HG03159 (cell line): ENCODE measurements around the gene ZNF575.
A peak's percentile ranks its signal among the peaks of the same experiment; 100 is the strongest.
"Not testable (repeated sequence)": the region's sequence is repeated elsewhere in the genome, so short reads cannot be mapped to it uniquely, and the experiment has no call there.

Experiments
- ATAC-seq: cut with Tn5 transposase; IDR thresholded peaks from one replicate; pipeline ENCODE4 v1.9.1; 2021; ENCODE audit warnings: mild to moderate bottlenecking, moderate library complexity; ENCODE audit not compliant: unreplicated experiment

Gene ZNF575

GRCh38 chr19:43510713-43511112 is 22.3 kb upstream of the ZNF575 start:
- no peak for ATAC-seq

- no peak for ATAC-seq
Measured at GRCh38 chr19:43511324-43511723, 21.7 kb upstream of the ZNF575 start.

- not testable (repeated sequence) for ATAC-seq
Measured at GRCh38 chr19:43512399-43512798, 20.6 kb upstream of the ZNF575 start.

GRCh38 chr19:43518051-43518450 is 14.9 kb upstream of the ZNF575 start:
- no peak for ATAC-seq

GRCh38 chr19:43519436-43520088 is 13.4 kb upstream of the ZNF575 start:
- no peak for ATAC-seq

- ATAC-seq = no peak
Measured at GRCh38 chr19:43522929-43523328, 10.1 kb upstream of the ZNF575 start.

- ATAC-seq = not testable (repeated sequence)
Measured at GRCh38 chr19:43523696-43524095, 9.3 kb upstream of the ZNF575 start.

- no peak for ATAC-seq
Measured at GRCh38 chr19:43524922-43525835, 7.8 kb upstream of the ZNF575 start.

- ATAC-seq = no peak
Measured at GRCh38 chr19:43525836-43526771, 6.9 kb upstream of the ZNF575 start.

- peak; percentile 67 for ATAC-seq
Measured at GRCh38 chr19:43526884-43527859, 5.8 kb upstream of the ZNF575 start, which contains the start of gene ETHE1. Gene ETHE1 (minus strand): TSS chr19:43527201. CDS start chr19:43527177, 24 bp downstream.

GRCh38 chr19:43527860-43528622 is 4.9 kb upstream of the ZNF575 start:
- ATAC-seq = no peak

GRCh38 chr19:43532571-43532961 is 422 bp upstream of the ZNF575 start:
- peak; percentile 7 for ATAC-seq

GRCh38 chr19:43533546-43534304 is 737 bp downstream of the ZNF575 start:
- peak; percentile 59 for ATAC-seq

GRCh38 chr19:43534305-43534815 is 1.4 kb downstream of the ZNF575 start:
- ATAC-seq = no peak

- ATAC-seq = no peak
Measured at GRCh38 chr19:43534816-43535761, 2.1 kb downstream of the ZNF575 start.

- ATAC-seq = no peak
Measured at GRCh38 chr19:43538922-43539321, 5.9 kb downstream of the ZNF575 start.

GRCh38 chr19:43540381-43540780 is 7.4 kb downstream of the ZNF575 start:
- ATAC-seq = no peak
